Measurements from ENCODE around the gene ZMPSTE24. TPM values are rescaled to one million over a fixed set of nuclear protein-coding genes. Genes with fewer than 3 reads are reported as not detected.

The ZMPSTE24 gene
- total RNA-seq, 2 donors from 2014 or later, result 48.3 to 87.9 TPM

GRCh38 chr1:40224040-40224439 is 34.0 kb upstream of the ZMPSTE24 start:
- peaks cover 11% of the 10 kb centered on the region for H3K36me3 ChIP-seq
- H3K4me3 ChIP-seq, result no peak overlapping the region
- H3K4me1 ChIP-seq (ENCODE audit: control insufficient read depth in 1 of 2, low read depth in 2 of 2), result no peaks in the 10 kb centered on the region
- no peak overlapping the region for H3K27ac ChIP-seq
- H3K9me3 ChIP-seq, result no peaks in the 10 kb centered on the region
- TF ChIP-seq CTCF (IDR thresholded peaks at IDR 0.05), result no peak
- ATAC-seq (ENCODE audit: insufficient number of reproducible peaks, low FRiP score, low read depth) (no peak), DNase-seq (ENCODE audit: low spot score) (no peak)
- H3K27me3 ChIP-seq (replicated peaks; ENCODE audit: insufficient read depth), result no peaks in the 10 kb centered on the region

- H3K9me3 ChIP-seq, result no peaks in the 10 kb centered on the region
These were observed 31.8 kb upstream of the ZMPSTE24 start for GRCh38 chr1:40226192-40226591.

GRCh38 chr1:40232444-40232843 is 25.6 kb upstream of the ZMPSTE24 start:
- H3K4me3 ChIP-seq, result no peak overlapping the region
- DNase-seq (ENCODE audit: low spot score), result no peak
- TF ChIP-seq CTCF (IDR thresholded peaks at IDR 0.05), result no peak
- no peak for ATAC-seq (ENCODE audit: insufficient number of reproducible peaks, low FRiP score, low read depth)
- H3K36me3 ChIP-seq, result peaks cover 38% of the 10 kb centered on the region
- H3K27me3 ChIP-seq (replicated peaks; ENCODE audit: insufficient read depth), result no peaks in the 10 kb centered on the region
- H3K4me1 ChIP-seq (ENCODE audit: control insufficient read depth in 1 of 2, low read depth in 2 of 2), result no peaks in the 10 kb centered on the region
- H3K27ac ChIP-seq, result no peak overlapping the region
- no peaks in the 10 kb centered on the region for H3K9me3 ChIP-seq

More at GRCh38 chr1:40226192-40226591, 31.8 kb upstream of the ZMPSTE24 start:
- Histone ChIP-seq H3K36me3 (peaks cover 11% of the 10 kb centered on the region), H3K4me3 (no peak overlapping the region), H3K4me1 (ENCODE audit: control insufficient read depth in 1 of 2, low read depth in 2 of 2) (no peaks in the 10 kb centered on the region), H3K27ac (no peak overlapping the region), H3K27me3 (replicated peaks; ENCODE audit: insufficient read depth) (no peaks in the 10 kb centered on the region)
- DNase-seq (ENCODE audit: low spot score) (no peak), ATAC-seq (ENCODE audit: insufficient number of reproducible peaks, low FRiP score, low read depth) (no peak)
- TF ChIP-seq CTCF (IDR thresholded peaks at IDR 0.05), result no peak

GRCh38 chr1:40239626-40240025 is 18.4 kb upstream of the ZMPSTE24 start:
- Histone ChIP-seq H3K4me3 (no peak overlapping the region), H3K9me3 (no peaks in the 10 kb centered on the region), H3K36me3 (peaks cover 22% of the 10 kb centered on the region), H3K27ac (no peak overlapping the region), H3K27me3 (replicated peaks; ENCODE audit: insufficient read depth) (no peaks in the 10 kb centered on the region), H3K4me1 (ENCODE audit: control insufficient read depth in 1 of 2, low read depth in 2 of 2) (peaks cover 0 to 18% of the 10 kb centered on the region in 2 donors)
- ATAC-seq (ENCODE audit: insufficient number of reproducible peaks, low FRiP score, low read depth) (no peak), DNase-seq (ENCODE audit: low spot score) (no peak)
- no peak for TF ChIP-seq CTCF (IDR thresholded peaks at IDR 0.05)

- TF ChIP-seq CTCF (IDR thresholded peaks at IDR 0.05), result no peak
- Histone ChIP-seq H3K9me3 (no peaks in the 10 kb centered on the region), H3K4me1 (ENCODE audit: control insufficient read depth in 1 of 2, low read depth in 2 of 2) (peaks cover 0 to 18% of the 10 kb centered on the region in 2 donors), H3K27ac (no peak overlapping the region), H3K36me3 (peaks cover 18% of the 10 kb centered on the region), H3K27me3 (replicated peaks; ENCODE audit: insufficient read depth) (no peaks in the 10 kb centered on the region), H3K4me3 (no peak overlapping the region)
- no peak for DNase-seq (ENCODE audit: low spot score)
- ATAC-seq (ENCODE audit: insufficient number of reproducible peaks, low FRiP score, low read depth), result no peak
These were observed 17.6 kb upstream of the ZMPSTE24 start for GRCh38 chr1:40240390-40240789.

Data from thoracic aorta (tissue), 2 donors.